HCT116 (cell line): ENCODE results near the gene SLC44A4. TPM values are rescaled to one million over a fixed set of nuclear protein-coding genes. Genes with fewer than 3 reads are reported as not detected.

ENCODE experiments used
- ATAC-seq: fragments of 200-7000 bp; cut with Tn5 transposase; 2 replicates; pipeline ENCODE4 v1.9.1; 2020; ENCODE audit warnings: mild to moderate bottlenecking, moderate library complexity
- BruUV-seq: library from RNA; stranded (reverse); fragments of 400-500 nt; replicated peaks from 2 replicates; lab custom pipeline; 2021; lab: Mats Ljungman, UMichigan
- CTCF ChIA-PET: fragments of 300-600 bp; sonication (Branson Sonifier 250); formaldehyde crosslinking; loops from one replicate; lab custom pipeline; 2021; ENCODE audit warnings: antibody characterized with exemption; lab: Charles Lee
- POLR2A ChIA-PET: fragments of 300-600, 350-600 bp; sonication (Branson Sonifier 250); formaldehyde crosslinking; loops from one replicate; lab custom pipeline; 2021; ENCODE audit warnings: antibody characterized with exemption; lab: Charles Lee
- RAD21 ChIA-PET, 2 experiments: fragments of 300-600 bp; sonication (Branson Sonifier 250); formaldehyde crosslinking; loops; one replicate each; lab custom pipeline; 2023; ENCODE audit warnings: low total read pairs in 2 of 2; ENCODE audit not compliant: uncharacterized antibody in 2 of 2, unreplicated experiment in 2 of 2, low non-redundant PET in 1 of 2; lab: Charles Lee
- DNase-seq: peaks from one replicate; pipeline ENCODE4 v3.0.0-alpha.2; 2010; ENCODE audit warnings: low read depth, low spot score
- H2AFZ ChIP-seq: fragments of 200-600 bp; shearing (Covaris generic), sonication (generic); 2 replicates; pipeline ENCODE4 v1.6.1; 2017; ENCODE audit warnings: low read depth, mixed run types, mixed read lengths, antibody characterized with exemption, low read length; ENCODE audit not compliant: poor library complexity, severe bottlenecking
- H3K27ac ChIP-seq: 2 replicates; pipeline ENCODE4 v1.5.1; 2012; ENCODE audit warnings: low read depth, low read length
- H3K27me3 ChIP-seq: fragments of 200-600 bp; sonication (generic); 2 replicates; pipeline ENCODE4 v1.6.1; 2016; ENCODE audit warnings: mixed run types, low read length, mixed read lengths; ENCODE audit not compliant: insufficient read depth
- H3K36me3 ChIP-seq, 2 experiments: fragments of 200-500 bp in 1 of 2; fragments of 200-600 bp in 1 of 2; sonication (Bioruptor generic) in 1 of 2; sonication (generic) in 1 of 2; 2 replicates each; pipeline versions ENCODE4 v1.5.1 to v1.6.1; 2014 to 2016; ENCODE audit warnings: low read length in 2 of 2, inconsistent platforms in 1 of 2, mixed read lengths in 1 of 2, mixed run types in 1 of 2; ENCODE audit not compliant: insufficient read depth in 2 of 2, control insufficient read depth in 1 of 2
- H3K4me1 ChIP-seq, 2 experiments: fragments of 200-600 bp in 1 of 2; sonication (generic) in 1 of 2; 2 replicates each; pipeline versions ENCODE4 v1.5.1 to v1.6.1; 2012 to 2017; ENCODE audit warnings: low read length in 2 of 2, inconsistent platforms in 1 of 2, mild to moderate bottlenecking in 1 of 2, mixed read lengths in 1 of 2, mixed run types in 1 of 2, moderate library complexity in 1 of 2; ENCODE audit not compliant: insufficient read depth in 2 of 2, control insufficient read depth in 1 of 2
- H3K4me2 ChIP-seq: fragments of 200-600 bp; sonication (generic); 2 replicates; pipeline ENCODE4 v1.6.1; 2017; ENCODE audit warnings: mixed run types, low read length, mixed read lengths
- H3K4me3 ChIP-seq, 2 experiments: fragments of 200-600 bp in 1 of 2; sonication (generic) in 1 of 2; replicated peaks in 1 of 2; 2 replicates each; pipeline ENCODE4 v1.5.1; 2011 to 2016; ENCODE audit warnings: low read length in 2 of 2, control low read depth in 1 of 2, low read depth in 1 of 2, mild to moderate bottlenecking in 1 of 2, mixed read lengths in 1 of 2, mixed run types in 1 of 2
- H3K79me2 ChIP-seq: fragments of 200-600 bp; sonication (generic); 2 replicates; pipeline ENCODE4 v1.6.1; 2017; ENCODE audit warnings: mild to moderate bottlenecking, mixed run types, low read length, moderate library complexity, mixed read lengths; ENCODE audit not compliant: insufficient read depth
- H3K9ac ChIP-seq: fragments of 200-600 bp; sonication (generic); 2 replicates; pipeline ENCODE4 v1.6.1; 2016; ENCODE audit warnings: low read length, mixed read lengths
- H3K9me2 ChIP-seq: fragments of 200-600 bp; sonication (generic), shearing (Covaris generic); 2 replicates; pipeline ENCODE4 v1.6.1; 2017; ENCODE audit warnings: mixed run types, mild to moderate bottlenecking, moderate library complexity; ENCODE audit not compliant: insufficient read depth
- H3K9me3 ChIP-seq, 2 experiments: fragments of 200-500 bp in 1 of 2; fragments of 200-600 bp in 1 of 2; sonication (Bioruptor generic) in 1 of 2; sonication (generic) in 1 of 2; 2 replicates each; pipeline ENCODE4 v1.6.1; 2014 to 2017; ENCODE audit warnings: low read length in 2 of 2, mixed read lengths in 2 of 2, inconsistent platforms in 1 of 2, low read depth in 1 of 2, mild to moderate bottlenecking in 1 of 2, mixed run types in 1 of 2, moderate library complexity in 1 of 2; ENCODE audit not compliant: control insufficient read depth in 1 of 2, insufficient read depth in 1 of 2
- H4K20me1 ChIP-seq: fragments of 200-600 bp; sonication (generic), shearing (Covaris generic); 2 replicates; pipeline ENCODE4 v1.6.1; 2017; ENCODE audit warnings: mixed run types, mild to moderate bottlenecking, moderate library complexity; ENCODE audit not compliant: insufficient read depth
- ATF3 ChIP-seq: IDR thresholded peaks from 2 replicates; pipeline ENCODE4 v1.6.1; 2012
- CBX3 ChIP-seq: IDR thresholded peaks from 2 replicates; pipeline ENCODE4 v1.6.1; 2012; ENCODE audit warnings: low read depth
- CEBPB ChIP-seq: IDR thresholded peaks from 2 replicates; pipeline ENCODE4 v1.6.1; 2012; ENCODE audit warnings: low read depth
- FOSL1 ChIP-seq: IDR thresholded peaks from 2 replicates; pipeline ENCODE4 v1.6.1; 2012; ENCODE audit warnings: low read depth
- POLR2A ChIP-seq: IDR thresholded peaks from 2 replicates; pipeline ENCODE4 v1.7.0; 2011; ENCODE audit warnings: borderline replicate concordance; ENCODE audit not compliant: insufficient read depth, insufficient read length; ENCODE audit errors: extremely low read depth
- POLR2AphosphoS5 ChIP-seq: IDR thresholded peaks from 2 replicates; pipeline ENCODE4 v1.6.1; 2011; ENCODE audit warnings: mild to moderate bottlenecking, low read depth, low read length, moderate library complexity
- REST ChIP-seq: IDR thresholded peaks from 2 replicates; pipeline ENCODE4 v1.6.1; 2012; ENCODE audit warnings: low read depth
- SRF ChIP-seq: IDR thresholded peaks from 2 replicates; pipeline ENCODE4 v1.6.1; 2012; ENCODE audit warnings: low read depth
- TCF7L2 ChIP-seq: IDR thresholded peaks from 2 replicates; pipeline ENCODE4 v1.7.0; 2011; ENCODE audit warnings: borderline replicate concordance, inconsistent platforms; ENCODE audit not compliant: insufficient read depth, insufficient read length; ENCODE audit errors: extremely low read depth
- ZFX ChIP-seq: fragments of 450-650 bp; IDR thresholded peaks from 2 replicates; pipeline ENCODE4 v1.6.1; 2017
- ZNF274 ChIP-seq: fragments of 200-500 bp; sonication (Bioruptor generic); IDR thresholded peaks from 2 replicates; pipeline ENCODE4 v1.6.1; 2014; ENCODE audit warnings: mild to moderate bottlenecking, low read depth, low read length, inconsistent platforms
- intact Hi-C: fragments of 100-400 bp; cut with micrococcal nuclease; formaldehyde crosslinking; loops from 2 replicates; pipeline ENCODE4 v1.10.0; 2022
- total RNA-seq: library from RNA; stranded (reverse); gene quantifications from one replicate; pipeline ENCODE4 v1.2.1, GENCODE V29; 2021; ENCODE audit not compliant: unreplicated experiment

Gene SLC44A4
- total RNA-seq, 1 experiment from 2014 or later = 0.74 TPM

- ChIA-PET CTCF (interaction anchor here (1.2 to 2.6 kb wide), 3 partner anchors 59 to 67 kb away, joined by 3 to 12 read pairs (median 3); no protein-coding TSS in a partner anchor), POLR2A (interaction anchor here (0.9 to 2.4 kb wide), 3 partner anchors 25 to 285 kb away, joined by 4 to 9 read pairs (median 8); partner anchors contain the start of genes ATP6V1G2, LSM2, NFKBIL1 and VARS1), RAD21 (interaction anchor here in 1 of 2 experiments (0.8 kb wide), 1 partner anchor 25 kb away, joined by 3 read pairs; the partner anchor contains the start of gene LSM2)
- no peaks in the 10 kb centered on the region for H3K27me3 ChIP-seq
- H3K4me3 ChIP-seq = no peak overlapping the region
- H3K36me3 ChIP-seq = peaks cover 0 to 12% of the 10 kb centered on the region in 2 experiments; a peak in 3 of 4 replicates
- no peaks in the 10 kb centered on the region for H3K9me2 ChIP-seq
- no TSS peak for BruUV-seq
- H4K20me1 ChIP-seq = peaks cover 5% of the 10 kb centered on the region; the same call in 1 of the 2 replicates
- peaks cover 16 to 52% of the 10 kb centered on the region in 2 experiments for H3K4me1 ChIP-seq
- H3K27ac ChIP-seq = peak overlapping the region; percentile 46
- no peak overlapping the region for H2AFZ ChIP-seq
- H3K9ac ChIP-seq = 0 out of 2 replicates have a peak overlapping the region, but pooled peaks have one; percentile 7
- peak overlapping the region; percentile 77; the same call in 1 of the 2 replicates for H3K4me2 ChIP-seq
- DNase-seq (no peak), ATAC-seq (no peak)
- no peak for TF ChIP-seq ATF3
- 0 out of 2 replicates have a peak, but pooled peaks have one; percentile 32 for TF ChIP-seq POLR2AphosphoS5
- intact Hi-C loops = loop anchor here (5.0 to 10.0 kb wide), 2 partner anchors 94 to 287 kb away; partner anchors contain the start of genes ATP6V1G2, CLIC1, DDX39B and NFKBIL1
- peaks cover 49% of the 10 kb centered on the region for H3K79me2 ChIP-seq
- H3K9me3 ChIP-seq = no peaks in the 10 kb centered on the region
These were observed 47.2 kb downstream of the SLC44A4 start for GRCh38 chr6:31831350-31832215.

- Histone ChIP-seq H3K27me3 (no peaks in the 10 kb centered on the region), H3K9ac (no peak overlapping the region), H3K4me3 (no peak overlapping the region; a peak in 1 of 4 replicates), H3K4me2 (peak overlapping the region; percentile 77; the same call in 1 of the 2 replicates), H2AFZ (no peak overlapping the region), H3K79me2 (peaks cover 43% of the 10 kb centered on the region), H3K9me3 (no peaks in the 10 kb centered on the region), H3K36me3 (peaks cover 0 to 5% of the 10 kb centered on the region in 2 experiments; a peak in 1 of 4 replicates), H4K20me1 (peaks cover 4% of the 10 kb centered on the region; the same call in 1 of the 2 replicates), H3K9me2 (no peaks in the 10 kb centered on the region), H3K27ac (peak overlapping the region; percentile 46), H3K4me1 (peaks cover 22 to 52% of the 10 kb centered on the region in 2 experiments)
- RAD21 ChIA-PET = interaction anchor here in 1 of 2 experiments (0.8 kb wide), 1 partner anchor 24 kb away, joined by 3 read pairs; the partner anchor contains the start of gene LSM2
- DNase-seq = no peak
- intact Hi-C loops = loop anchor here (5.0 to 10.0 kb wide), 2 partner anchors 94 to 286 kb away; partner anchors contain the start of genes ATP6V1G2, CLIC1, DDX39B and NFKBIL1
- no TSS peak for BruUV-seq
- no peak for ATAC-seq
- POLR2A ChIA-PET = interaction anchor here (0.9 to 2.4 kb wide), 7 partner anchors 24 to 284 kb away, joined by 3 to 9 read pairs (median 6); partner anchors contain the start of genes ATP6V1G2, LSM2, NEU1 and NFKBIL1
- CTCF ChIA-PET = interaction anchor here (0.8 to 2.6 kb wide), 6 partner anchors 24 to 67 kb away, joined by 3 to 12 read pairs (median 4); partner anchors contain the start of gene LSM2
- TF ChIP-seq REST (no peak), TCF7L2 (no peak), ZNF274 (no peak), CBX3 (no peak), SRF (no peak), CEBPB (no peak), POLR2A (no peak), FOSL1 (no peak), ZFX (no peak)
These were observed 47.9 kb downstream of the SLC44A4 start for GRCh38 chr6:31830886-31831335.
